Brain microvascular endothelial cell (primary cell): ENCODE measurements around the gene CFAP161.

Experiments used
- DNase-seq: peaks from one replicate; pipeline ENCODE4 v3.0.0-alpha.2; 2020
- H3K27ac ChIP-seq: fragments of 250-450 bp; sonication (Bioruptor Pico); 2 replicates; pipeline ENCODE4 v1.5.1; 2020; ENCODE audit warnings: mild to moderate bottlenecking, moderate library complexity
- H3K27me3 ChIP-seq: fragments of 250-450 bp; sonication (Bioruptor Pico); replicated peaks from 2 replicates; pipeline ENCODE4 v1.5.1; 2020; ENCODE audit warnings: mild to moderate bottlenecking
- H3K36me3 ChIP-seq: fragments of 250-450 bp; sonication (Bioruptor Pico); replicated peaks from 2 replicates; pipeline ENCODE4 v1.5.1; 2020; ENCODE audit warnings: mild to moderate bottlenecking
- H3K4me3 ChIP-seq: 2 replicates; pipeline ENCODE4 v1.5.1; 2011; ENCODE audit warnings: low read depth, mild to moderate bottlenecking, control low read depth, low read length, moderate library complexity
- in situ Hi-C: cut with HindIII; loops from 2 replicates; pipeline ENCODE4 v1.10.0; 2017; ENCODE audit warnings: low sequenced_read_pairs, low pct_ligation_motif_present
- TF ChIP-seq, protein P1 (sequence below): IDR thresholded peaks from 2 replicates; pipeline ENCODE4 v1.5.1; 2011; ENCODE audit warnings: low read depth, mild to moderate bottlenecking, moderate library complexity, low read length, control low read depth, inconsistent platforms; ENCODE audit errors: missing control alignments

CFAP161 gene

DNA sequence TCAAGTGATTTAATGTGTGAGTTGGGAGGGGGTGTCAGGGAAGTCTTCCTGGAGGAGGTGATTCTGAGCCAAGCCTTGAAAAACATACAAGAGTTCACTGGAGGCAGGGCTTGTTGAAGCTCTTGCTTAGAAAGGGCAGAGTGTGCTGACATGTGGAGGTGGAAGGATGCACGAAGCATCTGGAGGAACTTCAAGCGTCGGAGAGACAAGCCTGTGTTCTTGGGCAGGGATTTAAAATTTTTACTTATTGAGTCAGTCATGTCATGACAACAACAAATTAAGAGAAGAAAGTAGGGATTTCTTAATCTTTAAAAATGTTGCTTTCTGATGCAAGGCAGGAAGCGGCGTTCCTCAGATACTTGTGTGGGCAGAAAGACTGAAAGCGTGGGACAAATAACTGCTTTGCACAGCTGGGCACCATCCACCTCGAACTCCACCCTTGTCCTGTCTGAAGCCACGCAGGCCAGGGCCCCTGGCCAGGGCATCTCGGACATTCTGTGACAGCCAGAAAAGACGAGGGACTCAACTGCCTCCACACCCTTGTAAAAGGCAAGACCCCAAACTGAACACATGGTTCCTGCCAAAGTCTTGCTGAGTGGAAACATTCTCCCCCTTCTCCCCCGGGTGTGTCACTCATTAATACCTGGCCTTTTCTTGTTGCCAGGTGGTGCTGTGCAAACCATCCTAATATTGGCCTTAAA, 55.7 kb downstream of the CFAP161 start:
- in situ Hi-C loops = no loop called here
- no peaks in the 10 kb centered on the region for H3K27me3 ChIP-seq
- H3K36me3 ChIP-seq = no peaks in the 10 kb centered on the region
- H3K27ac ChIP-seq = no peak overlapping the region
- DNase-seq = peak; percentile 53
- no peak overlapping the region for H3K4me3 ChIP-seq
- TF ChIP-seq, protein P1, sequence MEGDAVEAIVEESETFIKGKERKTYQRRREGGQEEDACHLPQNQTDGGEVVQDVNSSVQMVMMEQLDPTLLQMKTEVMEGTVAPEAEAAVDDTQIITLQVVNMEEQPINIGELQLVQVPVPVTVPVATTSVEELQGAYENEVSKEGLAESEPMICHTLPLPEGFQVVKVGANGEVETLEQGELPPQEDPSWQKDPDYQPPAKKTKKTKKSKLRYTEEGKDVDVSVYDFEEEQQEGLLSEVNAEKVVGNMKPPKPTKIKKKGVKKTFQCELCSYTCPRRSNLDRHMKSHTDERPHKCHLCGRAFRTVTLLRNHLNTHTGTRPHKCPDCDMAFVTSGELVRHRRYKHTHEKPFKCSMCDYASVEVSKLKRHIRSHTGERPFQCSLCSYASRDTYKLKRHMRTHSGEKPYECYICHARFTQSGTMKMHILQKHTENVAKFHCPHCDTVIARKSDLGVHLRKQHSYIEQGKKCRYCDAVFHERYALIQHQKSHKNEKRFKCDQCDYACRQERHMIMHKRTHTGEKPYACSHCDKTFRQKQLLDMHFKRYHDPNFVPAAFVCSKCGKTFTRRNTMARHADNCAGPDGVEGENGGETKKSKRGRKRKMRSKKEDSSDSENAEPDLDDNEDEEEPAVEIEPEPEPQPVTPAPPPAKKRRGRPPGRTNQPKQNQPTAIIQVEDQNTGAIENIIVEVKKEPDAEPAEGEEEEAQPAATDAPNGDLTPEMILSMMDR = no peak

DNA sequence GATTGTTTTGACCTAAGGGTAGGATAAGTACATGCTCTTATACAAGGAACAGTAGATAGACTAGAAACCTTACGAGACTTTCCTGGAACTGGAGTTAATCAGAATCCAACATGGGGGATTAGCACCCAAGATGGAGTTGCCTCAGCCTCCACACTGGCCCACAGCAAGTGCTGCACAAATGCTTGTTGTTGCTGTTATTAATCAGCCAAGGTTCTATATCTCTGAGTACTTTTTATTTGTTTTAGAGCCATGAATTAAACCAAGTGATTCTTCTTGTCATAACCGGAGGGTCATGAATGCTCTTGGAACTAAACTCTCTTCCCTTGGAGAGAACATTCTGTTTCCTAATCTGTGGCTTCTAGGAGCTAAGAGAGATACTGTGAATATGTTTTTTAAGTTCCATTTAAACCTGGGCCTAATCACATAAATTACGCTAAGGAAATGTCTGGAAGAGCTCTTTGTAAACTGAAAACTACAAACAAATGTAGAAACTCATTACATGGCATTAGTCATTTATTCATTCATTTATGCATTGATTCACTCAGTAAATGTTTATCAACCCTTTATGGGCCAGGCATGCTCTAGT, 56.9 kb downstream of the CFAP161 start:
- no peak overlapping the region for H3K27ac ChIP-seq
- H3K4me3 ChIP-seq = no peak overlapping the region
- H3K27me3 ChIP-seq = no peaks in the 10 kb centered on the region
- TF ChIP-seq, protein P1 = no peak
- no peak for DNase-seq
- in situ Hi-C loops = no loop called here
- H3K36me3 ChIP-seq = no peaks in the 10 kb centered on the region

DNA sequence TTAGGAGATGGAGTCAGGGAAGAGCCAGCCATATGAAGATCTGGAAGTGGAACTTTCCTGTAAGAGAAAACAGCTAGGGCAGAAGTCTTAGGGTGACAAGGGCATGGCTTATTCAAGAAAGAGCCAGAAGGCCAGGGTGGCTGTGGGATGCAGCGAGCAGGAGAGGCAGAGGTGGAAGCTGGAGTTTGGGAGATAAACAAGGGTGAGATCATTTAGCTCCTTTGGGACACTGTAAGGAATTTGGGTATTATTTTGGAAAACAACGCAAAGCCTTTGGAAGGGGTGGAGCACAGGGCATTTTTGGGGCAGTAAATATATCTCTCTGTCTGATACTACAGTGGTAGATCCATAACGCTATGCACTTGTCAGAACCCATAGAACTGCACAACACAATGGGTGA, 57.6 kb downstream of the CFAP161 start:
- TF ChIP-seq, protein P1 = no peak
- Histone ChIP-seq H3K27ac (no peak overlapping the region), H3K36me3 (no peaks in the 10 kb centered on the region), H3K4me3 (no peak overlapping the region), H3K27me3 (no peaks in the 10 kb centered on the region)
- in situ Hi-C loops = no loop called here
- DNase-seq = no peak

DNA sequence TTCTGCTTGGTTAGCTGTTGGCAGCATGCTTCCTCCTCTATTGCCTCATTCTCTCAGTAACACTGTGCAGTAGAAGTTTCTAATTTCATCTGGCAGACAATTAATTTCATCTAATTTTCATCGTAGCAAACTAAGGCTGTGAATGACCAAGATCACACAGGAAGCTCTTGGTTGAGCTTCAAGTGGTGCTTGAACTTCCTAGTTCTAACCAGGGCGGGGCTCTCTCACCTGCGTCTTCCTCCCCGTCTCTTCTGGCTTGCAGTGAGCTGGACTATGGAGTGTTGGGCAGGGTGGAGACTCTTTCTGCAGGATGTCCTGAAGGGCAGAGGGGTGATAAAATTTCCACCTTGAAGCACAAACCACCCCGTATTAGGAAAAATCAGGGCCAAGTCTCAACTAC, 60.7 kb downstream of the CFAP161 start:
- Histone ChIP-seq H3K27ac (no peak overlapping the region), H3K36me3 (no peaks in the 10 kb centered on the region), H3K4me3 (no peak overlapping the region), H3K27me3 (no peaks in the 10 kb centered on the region)
- DNase-seq = no peak
- TF ChIP-seq, protein P1 = no peak
- in situ Hi-C loops = no loop called here

DNA sequence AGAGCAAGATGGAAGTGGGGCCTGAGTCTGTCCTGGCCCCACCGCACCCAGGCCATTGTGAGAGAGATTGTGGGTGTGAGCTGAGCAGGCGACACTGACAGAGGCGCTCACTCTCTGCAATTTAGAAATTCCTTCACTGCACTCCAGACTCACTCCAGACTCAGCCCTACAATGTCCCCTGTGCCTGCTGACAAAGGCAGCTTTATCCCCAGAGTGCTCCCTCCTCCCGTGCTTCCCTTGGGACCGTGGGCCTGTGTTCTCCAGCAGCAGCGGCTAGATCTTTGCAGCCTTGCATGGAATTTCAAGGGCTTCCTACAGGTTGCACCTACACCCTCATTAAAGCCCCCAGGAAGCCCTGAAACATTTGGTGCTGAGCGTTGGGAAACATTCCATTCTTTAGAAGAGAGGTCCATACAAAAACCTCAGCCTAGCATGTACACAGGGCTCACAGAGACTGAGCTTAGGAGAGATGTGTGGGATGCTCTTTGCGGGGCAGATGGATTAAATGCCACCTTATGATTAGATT, 61.3 kb downstream of the CFAP161 start:
- H3K27me3 ChIP-seq = no peaks in the 10 kb centered on the region
- H3K4me3 ChIP-seq = no peak overlapping the region
- DNase-seq = no peak
- TF ChIP-seq, protein P1 = no peak
- no peaks in the 10 kb centered on the region for H3K36me3 ChIP-seq
- in situ Hi-C loops = no loop called here
- no peak overlapping the region for H3K27ac ChIP-seq
